Osteoblast (primary cell): Measurements from ENCODE around the gene HSD17B8. TPM values are rescaled to one million over a fixed set of nuclear protein-coding genes. Genes with fewer than 3 reads are reported as not detected.

ENCODE experiments used
- DNase-seq: peaks from one replicate; pipeline ENCODE4 v3.0.0; 2011; ENCODE audit warnings: low spot score, mixed read lengths; ENCODE audit not compliant: insufficient read length; ENCODE audit errors: missing footprints
- H2AFZ ChIP-seq: 2 replicates; pipeline ENCODE4 v1.6.0; 2011; ENCODE audit warnings: mild to moderate bottlenecking, low read length
- H3K27ac ChIP-seq: 2 replicates; pipeline ENCODE4 v1.5.1; 2011; ENCODE audit warnings: mild to moderate bottlenecking, low read depth, low read length, moderate library complexity
- H3K27me3 ChIP-seq: 2 replicates; pipeline ENCODE4 v1.6.0; 2012; ENCODE audit warnings: mild to moderate bottlenecking, control low read depth, inconsistent platforms, low read length, moderate library complexity; ENCODE audit not compliant: insufficient read depth
- H3K36me3 ChIP-seq: 2 replicates; pipeline ENCODE4 v1.5.1; 2011; ENCODE audit warnings: mild to moderate bottlenecking, low read length, control low read depth, moderate library complexity; ENCODE audit not compliant: insufficient read depth
- H3K4me1 ChIP-seq: 2 replicates; pipeline ENCODE4 v1.5.1; 2011; ENCODE audit warnings: mild to moderate bottlenecking, low read length, control low read depth, moderate library complexity; ENCODE audit not compliant: insufficient read depth
- H3K4me2 ChIP-seq: 2 replicates; pipeline ENCODE4 v1.6.0; 2011; ENCODE audit warnings: mild to moderate bottlenecking, low read length; ENCODE audit not compliant: insufficient read depth
- H3K4me3 ChIP-seq: fragments of 200-600 bp; sonication (generic); 3 replicates; pipeline ENCODE4 v1.5.1; 2012; ENCODE audit warnings: mild to moderate bottlenecking, low read length, inconsistent platforms; ENCODE audit not compliant: insufficient read depth
- H3K79me2 ChIP-seq: 2 replicates; pipeline ENCODE4 v1.6.0; 2012; ENCODE audit warnings: mild to moderate bottlenecking, low read length, control low read depth, inconsistent platforms; ENCODE audit not compliant: insufficient read depth
- H3K9me3 ChIP-seq: 2 replicates; pipeline ENCODE4 v1.5.1; 2011; ENCODE audit warnings: low read depth, low read length, control low read depth
- H4K20me1 ChIP-seq: 2 replicates; pipeline ENCODE4 v1.6.0; 2012; ENCODE audit warnings: mild to moderate bottlenecking, low read length, control low read depth; ENCODE audit not compliant: insufficient read depth
- CTCF ChIP-seq: IDR thresholded peaks from 2 replicates; pipeline ENCODE4 v1.5.1; 2011; ENCODE audit warnings: mild to moderate bottlenecking, low read depth, low read length, moderate library complexity; ENCODE audit errors: extremely low read depth
- total RNA-seq: library from RNA; depleted of rRNA; stranded (reverse); fragments of >200 nt; gene quantifications from 2 replicates; pipeline ENCODE4 v1.2.3, GENCODE V29; 2012

Gene HSD17B8
- total RNA-seq, 1 donor = 3.3 TPM

- no peaks in the 10 kb centered on the region for H3K9me3 ChIP-seq
- DNase-seq = peak; percentile 57
- peaks cover 20% of the 10 kb centered on the region for H3K4me1 ChIP-seq
- no peak overlapping the region for H3K27ac ChIP-seq
- H2AFZ ChIP-seq = no peak overlapping the region
- H3K79me2 ChIP-seq = peaks cover 10% of the 10 kb centered on the region
- no peaks in the 10 kb centered on the region for H3K27me3 ChIP-seq
- no peaks in the 10 kb centered on the region for H4K20me1 ChIP-seq
- H3K36me3 ChIP-seq = peaks cover 13% of the 10 kb centered on the region
- H3K4me2 ChIP-seq = no peak overlapping the region
- no peak for TF ChIP-seq CTCF
- H3K4me3 ChIP-seq = no peak overlapping the region
These were observed 6.7 kb downstream of the HSD17B8 start for GRCh38 chr6:33211136-33211535.

GRCh38 chr6:33211666-33212422, 7.4 kb downstream of the HSD17B8 start:
- DNase-seq = peak; percentile 76
- Histone ChIP-seq H3K36me3 (peaks cover 13% of the 10 kb centered on the region), H3K27ac (no peak overlapping the region), H3K4me1 (peaks cover 13% of the 10 kb centered on the region), H3K4me2 (no peak overlapping the region), H3K27me3 (no peaks in the 10 kb centered on the region), H3K4me3 (no peak overlapping the region), H4K20me1 (no peaks in the 10 kb centered on the region), H2AFZ (no peak overlapping the region), H3K9me3 (no peaks in the 10 kb centered on the region), H3K79me2 (peaks cover 10% of the 10 kb centered on the region)
- no peak for TF ChIP-seq CTCF

GRCh38 chr6:33212857-33213165, 8.4 kb downstream of the HSD17B8 start:
- H4K20me1 ChIP-seq = no peaks in the 10 kb centered on the region
- peak overlapping the region; percentile 76 for H3K4me3 ChIP-seq
- peaks cover 12% of the 10 kb centered on the region for H3K4me1 ChIP-seq
- TF ChIP-seq CTCF = no peak
- peak; percentile 91 for DNase-seq
- H3K36me3 ChIP-seq = peaks cover 13% of the 10 kb centered on the region
- H3K4me2 ChIP-seq = peak overlapping the region; percentile 82
- no peaks in the 10 kb centered on the region for H3K9me3 ChIP-seq
- peak overlapping the region; percentile 18 for H3K27ac ChIP-seq
- H3K79me2 ChIP-seq = peaks cover 5% of the 10 kb centered on the region
- H2AFZ ChIP-seq = no peak overlapping the region
- no peaks in the 10 kb centered on the region for H3K27me3 ChIP-seq

GRCh38 chr6:33213166-33213988, 8.9 kb downstream of the HSD17B8 start:
- peak overlapping the region; percentile 18 for H3K27ac ChIP-seq
- no peaks in the 10 kb centered on the region for H3K27me3 ChIP-seq
- TF ChIP-seq CTCF = no peak
- peaks cover 12% of the 10 kb centered on the region for H3K4me1 ChIP-seq
- H2AFZ ChIP-seq = peak overlapping the region; percentile 71
- peak; percentile 88 for DNase-seq
- peak overlapping the region; percentile 76 for H3K4me3 ChIP-seq
- no peaks in the 10 kb centered on the region for H4K20me1 ChIP-seq
- peaks cover 13% of the 10 kb centered on the region for H3K36me3 ChIP-seq
- no peaks in the 10 kb centered on the region for H3K9me3 ChIP-seq
- H3K79me2 ChIP-seq = peaks cover 3% of the 10 kb centered on the region
- peak overlapping the region; percentile 82 for H3K4me2 ChIP-seq
